K562 (cell line): ENCODE results near the gene ZSWIM6. TPM values are rescaled to one million over a fixed set of nuclear protein-coding genes. Genes with fewer than 3 reads are reported as not detected.

Experiments used
- ATAC-seq: fragments of 200-7000 bp; cut with Tn5 transposase; 3 replicates; pipeline ENCODE4 v1.9.1; 2020; ENCODE audit warnings: moderate library complexity
- BruUV-seq: library from RNA; stranded (reverse); fragments of 400-500 nt; replicated peaks from 2 replicates; lab custom pipeline; 2021; lab: Mats Ljungman, UMichigan
- CTCF ChIA-PET: fragments of 300-600 bp; formaldehyde crosslinking; extraction: SDS; loops from one replicate; lab custom pipeline; 2021; ENCODE audit warnings: low intra/inter-chr PET ratio; lab: Yijun Ruan, JAX
- POLR2A ChIA-PET: fragments of 300-600, 350-650 bp; sonication (Branson Sonifier 250); formaldehyde crosslinking; extraction: SDS; loops from one replicate; lab custom pipeline; 2021; ENCODE audit warnings: antibody characterized with exemption, inconsistent platforms; lab: Yijun Ruan, JAX
- DNase-seq, 4 experiments: peaks; one replicate each; pipeline versions ENCODE4 v3.0.0 to v3.0.0-alpha.2; 2011 to 2018; ENCODE audit warnings: low spot score in 3 of 4, mixed read lengths in 3 of 4; ENCODE audit errors: extremely low read depth in 1 of 4
- FAIRE-seq: peaks from 2 replicates; lab custom pipeline; 2011; peaks lifted over from hg19 to GRCh38; lab: Jason Lieb, UNC
- H2AFZ ChIP-seq: 2 replicates; pipeline ENCODE4 v1.6.0; 2011; ENCODE audit warnings: low read depth, low read length, control low read depth, inconsistent platforms
- H3K27ac ChIP-seq: fragments of 200-600 bp; 3 replicates; pipeline ENCODE4 v1.8.0; 2011; ENCODE audit warnings: low read depth, mild to moderate bottlenecking, control low read depth, inconsistent platforms, low read length, moderate library complexity, mixed read lengths; ENCODE audit errors: extremely low read depth
- H3K27me3 ChIP-seq, 2 experiments: fragments of 300-600 bp in 1 of 2; 2 replicates in 1 of 2; 3 replicates in 1 of 2; pipeline versions ENCODE4 v1.6.0 to v1.8.0; 2011; ENCODE audit warnings: inconsistent platforms in 2 of 2, low read length in 2 of 2, mild to moderate bottlenecking in 1 of 2, mixed read lengths in 1 of 2, moderate library complexity in 1 of 2; ENCODE audit not compliant: control insufficient read depth in 2 of 2, insufficient read depth in 2 of 2
- H3K36me3 ChIP-seq: fragments of 300-600 bp; 3 replicates; pipeline ENCODE4 v1.8.0; 2011; ENCODE audit warnings: mild to moderate bottlenecking, low read length, inconsistent platforms; ENCODE audit not compliant: control insufficient read depth, insufficient read depth
- H3K4me1 ChIP-seq, 2 experiments: fragments of 200-600 bp in 1 of 2; replicated peaks in 1 of 2; 2 replicates in 1 of 2; 3 replicates in 1 of 2; pipeline versions ENCODE4 v1.5.1 to v1.8.0; 2011; ENCODE audit warnings: inconsistent platforms in 2 of 2, low read length in 2 of 2, mild to moderate bottlenecking in 1 of 2, mixed read lengths in 1 of 2, moderate library complexity in 1 of 2; ENCODE audit not compliant: control insufficient read depth in 2 of 2, insufficient read depth in 2 of 2
- H3K4me2 ChIP-seq: 2 replicates; pipeline ENCODE4 v1.6.1; 2011; ENCODE audit warnings: low read length, control low read depth, inconsistent platforms, mixed read lengths; ENCODE audit not compliant: insufficient read depth
- H3K4me3 ChIP-seq: fragments of 200-600 bp; sonication (generic), shearing (Covaris generic); 2 replicates; pipeline ENCODE4 v1.5.1; 2016; ENCODE audit warnings: control low read depth, inconsistent platforms
- H3K79me2 ChIP-seq: fragments of 200-600 bp; 3 replicates; pipeline ENCODE4 v1.8.0; 2011; ENCODE audit warnings: low read length, inconsistent platforms; ENCODE audit not compliant: control insufficient read depth, insufficient read depth
- H3K9ac ChIP-seq, 2 experiments: 2 replicates each; pipeline versions ENCODE4 v1.6.0 to v1.6.1; 2011; ENCODE audit warnings: low read depth in 2 of 2, low read length in 2 of 2, control low read depth in 1 of 2, inconsistent platforms in 1 of 2, mild to moderate bottlenecking in 1 of 2, mixed read lengths in 1 of 2; ENCODE audit not compliant: insufficient read depth in 1 of 2
- H3K9me1 ChIP-seq: one replicate; pipeline ENCODE4 v1.6.0; 2011; ENCODE audit warnings: inconsistent platforms, mild to moderate bottlenecking, low read length, moderate library complexity; ENCODE audit not compliant: control insufficient read depth, insufficient read depth
- H3K9me3 ChIP-seq: replicated peaks from 2 replicates; pipeline ENCODE4 v1.5.1; 2011; ENCODE audit warnings: low read depth, low read length, inconsistent platforms; ENCODE audit not compliant: control insufficient read depth, insufficient read depth
- H4K20me1 ChIP-seq: replicated peaks from 2 replicates; pipeline ENCODE4 v1.6.1; 2011; ENCODE audit warnings: low read length, inconsistent platforms, mixed read lengths; ENCODE audit not compliant: control insufficient read depth, insufficient read depth
- BHLHE40 ChIP-seq: IDR thresholded peaks from 2 replicates; pipeline ENCODE4 v1.6.1; 2011; ENCODE audit warnings: low read length, improper control_type of control experiment
- CTBP1 ChIP-seq: fragments of 450-650 bp; IDR thresholded peaks from 2 replicates; pipeline ENCODE4 v1.6.1; 2016; ENCODE audit warnings: borderline replicate concordance
- EP300 ChIP-seq: IDR thresholded peaks from 2 replicates; pipeline ENCODE4 v1.6.1; 2012; ENCODE audit warnings: low read length, improper control_type of control experiment
- FOXK1 ChIP-seq: sonication (generic); formaldehyde crosslinking; IDR thresholded peaks from 2 replicates; pipeline ENCODE4 v1.8.0; 2022; ENCODE audit warnings: missing genetic modification reagents, mild to moderate bottlenecking, borderline replicate concordance
- FOXM1 ChIP-seq, 2 experiments: fragments of 450-650 bp in 1 of 2; sonication (generic) in 1 of 2; formaldehyde crosslinking in 1 of 2; IDR thresholded peaks; 2 replicates each; pipeline versions ENCODE4 v1.6.1 to v1.9.0; 2017 to 2022; ENCODE audit warnings: low read depth in 2 of 2, mild to moderate bottlenecking in 2 of 2, missing genetic modification reagents in 1 of 2, moderate library complexity in 1 of 2
- KLF1 ChIP-seq: fragments of 450-650 bp; IDR thresholded peaks from 2 replicates; pipeline ENCODE4 v1.6.1; 2016; ENCODE audit warnings: missing genetic modification characterization, missing compliant biosample characterization
- MXI1 ChIP-seq: IDR thresholded peaks from 2 replicates; pipeline ENCODE4 v1.6.1; 2011; ENCODE audit warnings: low read depth, mild to moderate bottlenecking, improper control_type of control experiment, low read length
- NFIX ChIP-seq: fragments of 250-450 bp; sonication (Bioruptor Pico); IDR thresholded peaks from 2 replicates; pipeline ENCODE4 v1.4.0; 2020; ENCODE audit warnings: low read depth, mild to moderate bottlenecking, moderate library complexity
- SETDB1 ChIP-seq: IDR thresholded peaks from one replicate; pipeline ENCODE4 v1.6.1; 2012; ENCODE audit warnings: low read length, control low read depth, inconsistent platforms
- YY1 ChIP-seq, 3 experiments: IDR thresholded peaks; 2 replicates each; pipeline ENCODE4 v1.6.1; 2011; ENCODE audit warnings: low read length in 2 of 3, mild to moderate bottlenecking in 2 of 3, moderate library complexity in 2 of 3, borderline replicate concordance in 1 of 3, control low read depth in 1 of 3, low read depth in 1 of 3; ENCODE audit not compliant: insufficient read depth in 3 of 3, insufficient replicate concordance in 2 of 3, control insufficient read depth in 1 of 3, insufficient read length in 1 of 3; ENCODE audit errors: extremely low read depth in 1 of 3
- ZNF253 ChIP-seq: fragments of 250-450 bp; sonication (Bioruptor Pico); conservative IDR thresholded peaks from 2 replicates; pipeline ENCODE4 v1.6.1; 2021; ENCODE audit warnings: mild to moderate bottlenecking
- ZNF3 ChIP-seq: fragments of 250-450 bp; sonication (Bioruptor Pico); IDR thresholded peaks from 2 replicates; pipeline ENCODE4 v1.5.0; 2021; ENCODE audit warnings: mild to moderate bottlenecking, moderate library complexity
- ZNF431 ChIP-seq: sonication (generic); formaldehyde crosslinking; IDR thresholded peaks from 2 replicates; pipeline ENCODE4 v1.8.0; 2022; ENCODE audit warnings: mild to moderate bottlenecking, missing genetic modification reagents
- ZNF583 ChIP-seq: fragments of 250-450 bp; sonication (Bioruptor Pico); IDR thresholded peaks from 2 replicates; pipeline ENCODE4 v1.4.0; 2020
- WGBS: fragments of 100-300 bp; shearing (Covaris generic); methylation state at CpG from one replicate; pipeline ENCODE4 v1.1.6; 2016; ENCODE audit warnings: low coverage, mixed read lengths; ENCODE audit not compliant: insufficient coverage; ENCODE audit errors: missing lambda C conversion rate; 5-methylcytosine and 5-hydroxymethylcytosine counted together
- in situ Hi-C: fragments of 300-500 bp; cut with MboI; formaldehyde crosslinking; loops from 4 replicates; pipeline ENCODE4 v1.15.0; 2018; ENCODE audit warnings: inconsistent platforms, mixed read lengths
- intact Hi-C: fragments of 100-400 bp; cut with micrococcal nuclease; formaldehyde crosslinking; loops from 2 replicates; pipeline ENCODE4 v1.14.2; 2022
- polyA plus RNA-seq, 8 experiments: library from polyadenylated mRNA; depleted of rRNA in 4 of 8; stranded (reverse) in 5 of 8; unstranded in 3 of 8; fragments of >200 nt; fragmentation: Nextera tagmentation in 2 of 8; fragmentation: Illumina TruSeq in 1 of 8; extraction: Ambion mirVana in 2 of 8; extraction: Trizol in 1 of 8; gene quantifications; 2 replicates each; pipeline versions ENCODE4 v1.2.1 to v1.2.3, GENCODE V29; 2011 to 2014; ENCODE audit warnings: inconsistent platforms in 1 of 8, missing spikeins in 1 of 8
- total RNA-seq, 7 experiments: library from RNA; depleted of rRNA in 6 of 7; stranded (reverse); fragments of >200 nt in 6 of 7; fragmentation: Illumina TruSeq in 2 of 7; extraction: Trizol in 2 of 7; gene quantifications; 2 replicates each; pipeline versions ENCODE4 v1.2.1 to v1.2.3, GENCODE V29; 2011 to 2021; ENCODE audit warnings: low replicate concordance in 1 of 7
- TF ChIP-seq, protein P1 (sequence below): fragments of 250-450 bp; sonication (Bioruptor Pico); IDR thresholded peaks from 2 replicates; pipeline ENCODE4 v1.4.0; 2020; ENCODE audit warnings: mild to moderate bottlenecking, moderate library complexity, borderline replicate concordance

The ZSWIM6 gene
- total and polyA plus RNA-seq, 9 of the 15 experiments (the other 6 are each of a cell fraction or from before 2014, with no cell fraction given) = 0.81 to 3.2 (median 2.0) TPM

DNA sequence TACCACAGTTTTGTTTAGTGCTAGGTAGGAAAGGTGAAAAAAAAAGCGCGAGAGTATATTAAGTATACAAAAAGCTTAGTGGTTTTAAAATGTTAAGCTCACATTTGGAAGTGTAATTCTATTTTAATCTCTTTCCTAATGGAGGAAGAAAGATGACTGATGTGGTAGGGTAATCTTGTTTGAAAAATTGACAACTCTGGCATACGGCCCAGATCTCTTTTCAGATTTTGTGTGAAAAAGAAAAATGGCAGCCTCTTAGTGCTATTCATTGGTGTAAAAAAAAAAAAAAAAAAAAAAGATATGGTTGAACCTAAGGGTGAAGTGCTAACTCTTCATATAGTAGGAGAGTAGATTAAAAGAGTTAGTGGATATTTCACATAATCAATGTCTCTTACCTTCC is 108.0 kb downstream of the ZSWIM6 start:
- Histone ChIP-seq H3K27me3 (no peaks in the 10 kb centered on the region; a peak in 1 of 5 replicates), H3K9ac (no peak overlapping the region), H3K27ac (no peak overlapping the region), H4K20me1 (no peaks in the 10 kb centered on the region; the same call in 1 of the 2 replicates), H3K4me1 (no peaks in the 10 kb centered on the region), H3K9me1 (no peaks in the 10 kb centered on the region), H3K4me3 (no peak overlapping the region), H3K36me3 (no peaks in the 10 kb centered on the region), H3K79me2 (no peaks in the 10 kb centered on the region), H2AFZ (no peak overlapping the region), H3K4me2 (no peak overlapping the region), H3K9me3 (peaks cover 6% of the 10 kb centered on the region)
- intact Hi-C loops (no loop called here), in situ Hi-C loops (no loop called here)
- no peak for ATAC-seq
- DNase-seq = no peak
- no TSS peak for BruUV-seq
- CTCF ChIA-PET = no interaction called here
- WGBS = 4% methylated on average over 3 of the region's 3 CpGs
- POLR2A ChIA-PET = no interaction called here
- TF ChIP-seq ZNF253 (CRISPR knock-in tag) = no peak
- no peak for TF ChIP-seq KLF1 (tag)
- no peak for TF ChIP-seq ZNF583 (CRISPR knock-in tag)
- FAIRE-seq = no peak

DNA sequence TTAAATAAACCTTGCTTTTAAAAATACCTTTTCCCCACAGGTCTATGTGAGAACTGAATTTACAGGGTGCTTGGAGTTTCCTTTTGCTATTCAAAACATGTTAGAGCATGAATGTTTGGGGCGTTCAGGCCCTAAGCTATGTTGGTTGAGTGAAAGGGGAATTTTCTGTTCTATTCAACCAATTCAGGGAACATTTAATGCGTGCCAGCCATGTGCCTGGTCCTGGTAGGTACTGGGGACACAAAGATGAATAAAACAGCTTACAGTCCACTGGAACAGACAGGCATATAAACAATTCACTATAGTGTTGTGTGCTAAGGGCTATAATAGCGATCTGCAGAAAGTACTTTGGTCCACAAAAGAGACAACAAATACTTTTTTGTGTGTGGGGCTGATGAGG is 108.5 kb downstream of the ZSWIM6 start:
- ChIA-PET POLR2A (no interaction called here), CTCF (no interaction called here)
- Histone ChIP-seq H3K4me3 (no peak overlapping the region), H4K20me1 (no peaks in the 10 kb centered on the region; the same call in 1 of the 2 replicates), H3K4me1 (no peaks in the 10 kb centered on the region), H3K27me3 (no peaks in the 10 kb centered on the region; a peak in 1 of 5 replicates), H3K27ac (no peak overlapping the region), H3K9me3 (peaks cover 6% of the 10 kb centered on the region), H3K36me3 (no peaks in the 10 kb centered on the region), H3K4me2 (no peak overlapping the region), H3K9me1 (no peaks in the 10 kb centered on the region), H3K9ac (no peak overlapping the region), H3K79me2 (no peaks in the 10 kb centered on the region), H2AFZ (no peak overlapping the region)
- in situ Hi-C loops = no loop called here
- no peak for DNase-seq
- ATAC-seq = no peak
- no peak for FAIRE-seq
- BruUV-seq = no TSS peak
- 2% methylated on average over 3 of the region's 3 CpGs for WGBS
- intact Hi-C loops = no loop called here
- TF ChIP-seq NFIX (CRISPR knock-in tag) (no peak), ZNF431 (CRISPR knock-in tag) (no peak), CTBP1 (no peak), YY1 (IDR thresholded peaks at IDR 0.05; ENCODE audit: borderline replicate concordance in 1 of 3, control insufficient read depth in 1 of 3, extremely low read depth in 1 of 3, insufficient read depth in 3 of 3, insufficient read length in 1 of 3, insufficient replicate concordance in 2 of 3, low read depth in 1 of 3, low read length in 2 of 3) (no peak), SETDB1 (no peak), ZNF3 (CRISPR knock-in tag) (no peak), FOXK1 (no peak), BHLHE40 (no peak), MXI1 (no peak), EP300 (no peak), FOXM1 (IDR thresholded peaks at IDR 0.05; ENCODE audit: low read depth) (no peak), FOXM1 (CRISPR knock-in tag; IDR thresholded peaks at IDR 0.05; ENCODE audit: low read depth) (no peak)
- TF ChIP-seq, protein P1, sequence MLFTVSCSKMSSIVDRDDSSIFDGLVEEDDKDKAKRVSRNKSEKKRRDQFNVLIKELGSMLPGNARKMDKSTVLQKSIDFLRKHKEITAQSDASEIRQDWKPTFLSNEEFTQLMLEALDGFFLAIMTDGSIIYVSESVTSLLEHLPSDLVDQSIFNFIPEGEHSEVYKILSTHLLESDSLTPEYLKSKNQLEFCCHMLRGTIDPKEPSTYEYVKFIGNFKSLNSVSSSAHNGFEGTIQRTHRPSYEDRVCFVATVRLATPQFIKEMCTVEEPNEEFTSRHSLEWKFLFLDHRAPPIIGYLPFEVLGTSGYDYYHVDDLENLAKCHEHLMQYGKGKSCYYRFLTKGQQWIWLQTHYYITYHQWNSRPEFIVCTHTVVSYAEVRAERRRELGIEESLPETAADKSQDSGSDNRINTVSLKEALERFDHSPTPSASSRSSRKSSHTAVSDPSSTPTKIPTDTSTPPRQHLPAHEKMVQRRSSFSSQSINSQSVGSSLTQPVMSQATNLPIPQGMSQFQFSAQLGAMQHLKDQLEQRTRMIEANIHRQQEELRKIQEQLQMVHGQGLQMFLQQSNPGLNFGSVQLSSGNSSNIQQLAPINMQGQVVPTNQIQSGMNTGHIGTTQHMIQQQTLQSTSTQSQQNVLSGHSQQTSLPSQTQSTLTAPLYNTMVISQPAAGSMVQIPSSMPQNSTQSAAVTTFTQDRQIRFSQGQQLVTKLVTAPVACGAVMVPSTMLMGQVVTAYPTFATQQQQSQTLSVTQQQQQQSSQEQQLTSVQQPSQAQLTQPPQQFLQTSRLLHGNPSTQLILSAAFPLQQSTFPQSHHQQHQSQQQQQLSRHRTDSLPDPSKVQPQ (CRISPR knock-in tag) = no peak
